Sigmoid colon (tissue), 4 donors: ENCODE data around the gene LYRM4.

Source experiments
- CTCF ChIP-seq, 4 experiments: fragments of 450-650 bp in 3 of 4; fragments of 200-600 bp in 1 of 4; IDR thresholded peaks; one replicate each; pipeline ENCODE4 v1.5.1; 2016 to 2019; ENCODE audit warnings: antibody characterized with exemption in 4 of 4, mild to moderate bottlenecking in 3 of 4, moderate library complexity in 2 of 4
- EP300 ChIP-seq, 4 donors: sonication (generic); formaldehyde crosslinking; IDR thresholded peaks; one replicate each; pipeline ENCODE4 v1.6.1; 2017; ENCODE audit warnings: antibody characterized with exemption in 4 of 4
- POLR2A ChIP-seq, 2 donors: fragments of 450-650 bp; IDR thresholded peaks; one replicate each; pipeline ENCODE4 v1.6.1; 2016; ENCODE audit warnings: antibody characterized with exemption in 2 of 2, mild to moderate bottlenecking in 2 of 2, moderate library complexity in 2 of 2

GRCh38 chr6:5163247-5163646 is 97.5 kb downstream of the LYRM4 start:
- TF ChIP-seq POLR2A (IDR thresholded peaks at IDR 0.05) (no peak), CTCF (IDR thresholded peaks at IDR 0.05) (no peak), EP300 (IDR thresholded peaks at IDR 0.05) (no peak)
